GM19193 (cell line): ENCODE data around the gene HSBP1L1.

Experiments
- POLR2A ChIP-seq: IDR thresholded peaks from 4 replicates; pipeline ENCODE4 v1.6.1; 2011; ENCODE audit not compliant: insufficient read depth, insufficient read length; ENCODE audit errors: extremely low read depth

HSBP1L1 gene

GRCh38 chr18:79936641-79937040 is 27.8 kb upstream of the HSBP1L1 start:
- TF ChIP-seq POLR2A, result no peak

GRCh38 chr18:79937103-79937860 is 27.2 kb upstream of the HSBP1L1 start:
- TF ChIP-seq POLR2A, result no peak

- TF ChIP-seq POLR2A, result no peak
These were observed 26.2 kb upstream of the HSBP1L1 start for GRCh38 chr18:79938196-79938595.

- no peak for TF ChIP-seq POLR2A
These were observed 25.3 kb upstream of the HSBP1L1 start for GRCh38 chr18:79939096-79939495.

GRCh38 chr18:79940126-79940813 is 24.2 kb upstream of the HSBP1L1 start:
- TF ChIP-seq POLR2A, result no peak

- TF ChIP-seq POLR2A, result no peak
These were observed 23.5 kb upstream of the HSBP1L1 start for GRCh38 chr18:79940814-79941472.

GRCh38 chr18:79941473-79942119 is 22.8 kb upstream of the HSBP1L1 start:
- no peak for TF ChIP-seq POLR2A

GRCh38 chr18:79942211-79942610 is 22.2 kb upstream of the HSBP1L1 start:
- no peak for TF ChIP-seq POLR2A

- no peak for TF ChIP-seq POLR2A
These were observed 21.4 kb upstream of the HSBP1L1 start for GRCh38 chr18:79942786-79943607.

GRCh38 chr18:79943608-79944125 is 20.8 kb upstream of the HSBP1L1 start:
- no peak for TF ChIP-seq POLR2A

GRCh38 chr18:79944126-79944731 is 20.2 kb upstream of the HSBP1L1 start:
- no peak for TF ChIP-seq POLR2A

GRCh38 chr18:79944746-79945117 is 19.7 kb upstream of the HSBP1L1 start:
- TF ChIP-seq POLR2A, result no peak

- no peak for TF ChIP-seq POLR2A
These were observed 19.1 kb upstream of the HSBP1L1 start for GRCh38 chr18:79945118-79946042.
